Small intestine (tissue), 7 donors: Measurements from ENCODE around the gene PHF23. TPM values are rescaled to one million over a fixed set of nuclear protein-coding genes. Genes with fewer than 3 reads are reported as not detected.
"Not testable (repeated sequence)": the region's sequence is repeated elsewhere in the genome, so short reads cannot be mapped to it uniquely, and the experiment has no call there.

Source experiments
- DNase-seq, 2 donors: peaks; one replicate each; pipeline versions ENCODE4 v3.0.0 to v3.0.0-alpha.2; 2013
- FAIRE-seq: peaks from 2 replicates; lab custom pipeline; 2012; peaks lifted over from hg19 to GRCh38; lab: Jason Lieb, UNC
- H3K27ac ChIP-seq, 3 donors: one replicate each; pipeline ENCODE4 v1.5.1; 2013; ENCODE audit warnings: low read length in 2 of 3, mild to moderate bottlenecking in 2 of 3, control low read depth in 1 of 3, inconsistent platforms in 1 of 3, low read depth in 1 of 3, moderate library complexity in 1 of 3
- H3K27me3 ChIP-seq, 3 donors: one replicate each; pipeline ENCODE4 v1.6.1; 2013; ENCODE audit warnings: low read length in 3 of 3, inconsistent platforms in 1 of 3; ENCODE audit not compliant: control insufficient read depth in 3 of 3, insufficient read depth in 3 of 3
- H3K36me3 ChIP-seq, 3 donors: one replicate each; pipeline ENCODE4 v1.6.1; 2013; ENCODE audit warnings: low read length in 3 of 3, inconsistent platforms in 1 of 3, low read depth in 1 of 3, mild to moderate bottlenecking in 1 of 3, moderate library complexity in 1 of 3; ENCODE audit not compliant: control insufficient read depth in 3 of 3, insufficient read depth in 2 of 3
- H3K4me1 ChIP-seq, 3 donors: one replicate each; pipeline ENCODE4 v1.6.1; 2013; ENCODE audit warnings: low read length in 2 of 3, inconsistent platforms in 1 of 3, low read depth in 1 of 3, mild to moderate bottlenecking in 1 of 3, moderate library complexity in 1 of 3; ENCODE audit not compliant: control insufficient read depth in 3 of 3, insufficient read depth in 2 of 3
- H3K4me3 ChIP-seq, 3 donors: one replicate each; pipeline ENCODE4 v1.5.1; 2013; ENCODE audit warnings: low read length in 3 of 3, control low read depth in 1 of 3, inconsistent platforms in 1 of 3, low read depth in 1 of 3, mild to moderate bottlenecking in 1 of 3, moderate library complexity in 1 of 3
- H3K9me3 ChIP-seq, 2 donors: one replicate each; pipeline ENCODE4 v1.6.1; 2013; ENCODE audit warnings: low read depth in 1 of 2, low read length in 1 of 2; ENCODE audit not compliant: control insufficient read depth in 2 of 2, insufficient read depth in 1 of 2
- WGBS, 3 donors: extraction: QIAGEN DNeasy Blood & Tissue Kit; methylation state at CpG; one replicate each; pipeline ENCODE4 v1.1.7; 2013; 5-methylcytosine and 5-hydroxymethylcytosine counted together
- polyA plus RNA-seq, 4 donors: library from polyadenylated mRNA; stranded (reverse) in 3 of 4; unstranded in 1 of 4; fragments of 200-250 nt in 3 of 4; fragments of 120-200 nt in 1 of 4; gene quantifications; one replicate each; pipeline versions ENCODE4 v1.2.1 to v1.2.3, GENCODE V29; 2013
- donor health status: healthy with polysubstance abuse.
- donor health status: control.
- donor health status: control.
- donor health status: Bipolar disorder and iron deficiency.
- donor health status: healthy.

Gene PHF23
- polyA plus RNA-seq, 4 donors, result 26.4 to 44.3 (median 36.0) TPM

DNA sequence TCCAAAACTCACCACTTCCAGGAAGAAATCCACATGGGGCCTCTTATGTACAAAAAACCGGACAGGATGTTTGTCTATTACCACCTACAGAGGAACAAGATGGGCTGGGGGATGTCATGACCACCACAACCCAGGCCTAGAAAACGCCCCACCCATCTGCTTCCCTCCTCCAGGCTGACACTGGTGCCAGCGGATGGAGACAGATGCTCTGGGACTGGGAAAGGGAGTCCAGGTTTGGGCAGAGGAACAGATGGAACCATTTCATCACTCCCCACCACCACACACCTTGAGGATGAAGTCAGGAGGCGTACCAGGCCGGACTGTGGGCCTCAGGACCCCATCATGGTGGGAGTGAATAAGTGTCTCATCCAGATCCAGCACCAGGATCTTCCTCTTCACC, 7.5 kb upstream of the PHF23 start:
- no peaks in the 10 kb centered on the region for H3K9me3 ChIP-seq
- H3K4me3 ChIP-seq, result no peak overlapping the region
- DNase-seq (no peak), FAIRE-seq (no peak)
- peaks cover 0 to 52% (median 8%) of the 10 kb centered on the region in 3 donors for H3K36me3 ChIP-seq
- H3K27ac ChIP-seq, result no peak overlapping the region
- WGBS, 3 donors, result 91 to 94% (median 92%) methylated on average over 5 of the region's 5 CpGs
- no peaks in the 10 kb centered on the region for H3K27me3 ChIP-seq
- H3K4me1 ChIP-seq, result peaks cover 10 to 23% (median 11%) of the 10 kb centered on the region in 3 donors

DNA sequence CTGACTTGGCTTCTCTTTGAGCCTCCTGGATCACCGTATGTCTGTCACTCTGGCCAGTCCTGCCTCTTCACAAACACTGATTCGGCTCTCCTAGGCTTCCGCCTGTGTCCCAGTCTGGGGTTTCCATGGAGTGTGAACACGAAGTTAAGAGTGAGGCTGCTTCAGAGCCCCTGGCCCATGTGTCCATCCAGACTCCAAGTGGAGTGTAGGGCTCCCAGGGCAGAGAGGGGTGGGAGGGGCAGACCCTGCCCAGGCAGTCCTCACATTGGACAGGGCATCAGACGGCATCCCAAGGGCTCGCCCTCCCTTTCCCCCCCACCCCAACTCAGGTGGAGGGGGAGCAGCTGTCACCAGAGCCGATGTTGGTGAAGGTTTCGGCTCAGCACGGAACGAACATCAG, 4.6 kb upstream of the PHF23 start:
- H3K9me3 ChIP-seq, FAIRE-seq, DNase-seq, H3K27me3 ChIP-seq, H3K4me3 ChIP-seq: not testable (repeated sequence)
- Histone ChIP-seq H3K36me3 (peaks cover 0 to 55% (median 12%) of the 10 kb centered on the region in 3 donors), H3K27ac (peak overlapping the region in 1 of 3 donors; percentile 3), H3K4me1 (peaks cover 3 to 24% (median 3%) of the 10 kb centered on the region in 3 donors)
- WGBS, 3 donors, result 70 to 82% (median 79%) methylated on average over 10 of the region's 10 CpGs

DNA sequence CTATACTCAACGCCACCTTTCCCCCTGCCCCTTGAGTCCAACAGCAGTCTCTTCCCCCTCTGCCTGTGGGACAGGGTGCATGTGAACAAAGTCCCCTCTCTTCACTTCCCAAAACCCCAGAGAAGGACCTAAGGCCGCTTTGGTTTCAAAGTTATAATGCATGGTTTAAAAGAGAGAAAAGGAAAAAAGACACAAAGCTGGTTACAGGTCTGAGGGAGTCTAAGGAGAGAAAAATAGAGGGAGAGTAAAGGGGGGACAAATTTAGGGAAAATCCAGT, 4.1 kb upstream of the PHF23 start:
- WGBS, 3 donors, result 21 to 30% (median 28%) methylated on average over 2 of the region's 2 CpGs
- H3K4me3 ChIP-seq, result peak overlapping the region in 2 of 3 donors; percentile 95 to 99
- no peaks in the 10 kb centered on the region for H3K27me3 ChIP-seq
- H3K9me3 ChIP-seq, result no peaks in the 10 kb centered on the region
- DNase-seq (no peak), FAIRE-seq (no peak)
- peaks cover 3 to 20% (median 3%) of the 10 kb centered on the region in 3 donors for H3K4me1 ChIP-seq
- H3K36me3 ChIP-seq, result peaks cover 0 to 51% (median 12%) of the 10 kb centered on the region in 3 donors
- H3K27ac ChIP-seq, result peak overlapping the region; percentile 98 to 99 (median 98)

DNA sequence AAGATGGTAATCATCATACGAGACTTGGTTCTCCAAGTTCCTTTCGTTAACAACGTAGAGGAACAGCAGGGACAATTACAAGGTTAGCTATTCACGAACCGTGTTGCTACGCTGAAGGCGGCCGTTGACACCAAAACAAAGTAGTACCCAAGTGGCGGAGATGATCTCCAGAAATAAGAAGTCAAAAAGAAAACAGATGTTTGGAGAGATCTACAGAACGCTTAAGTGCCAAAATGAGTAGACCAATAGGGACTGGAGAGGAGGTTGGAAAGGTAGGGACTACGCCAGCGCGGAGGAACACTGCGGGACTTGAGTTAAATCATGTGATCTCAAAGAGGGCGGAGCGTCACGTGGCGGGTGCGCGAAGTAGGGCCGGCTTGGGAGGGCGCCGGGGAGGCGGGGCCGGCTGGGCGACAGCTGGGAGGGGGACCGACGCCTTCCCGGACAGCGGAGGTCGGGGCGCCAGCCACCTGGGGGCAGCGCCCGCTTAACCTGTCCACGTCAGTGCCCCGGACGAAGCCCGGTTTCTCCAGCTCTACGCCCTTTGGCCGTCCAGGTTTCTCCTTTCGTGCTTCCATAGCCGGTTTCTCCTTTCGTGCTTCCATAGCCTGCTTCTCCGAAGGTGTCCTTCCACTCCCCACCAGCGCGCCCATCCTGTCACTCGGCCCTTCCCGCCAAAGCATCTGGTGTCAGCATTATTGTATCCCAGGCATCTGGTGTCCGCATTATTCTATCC, 3.6 kb upstream of the PHF23 start:
- peak; percentile 92 to 98 for DNase-seq
- Histone ChIP-seq H3K27ac (peak overlapping the region; percentile 98 to 99 (median 98)), H3K27me3 (no peaks in the 10 kb centered on the region), H3K4me3 (peak overlapping the region; percentile 78 to 99 (median 95)), H3K36me3 (peaks cover 0 to 51% (median 12%) of the 10 kb centered on the region in 3 donors), H3K9me3 (no peaks in the 10 kb centered on the region), H3K4me1 (peaks cover 3 to 20% (median 3%) of the 10 kb centered on the region in 3 donors)
- no peak for FAIRE-seq
- WGBS, 3 donors, result 0 to 2% (median 2%) methylated on average over 32 to 49 of the region's 49 CpGs

DNA sequence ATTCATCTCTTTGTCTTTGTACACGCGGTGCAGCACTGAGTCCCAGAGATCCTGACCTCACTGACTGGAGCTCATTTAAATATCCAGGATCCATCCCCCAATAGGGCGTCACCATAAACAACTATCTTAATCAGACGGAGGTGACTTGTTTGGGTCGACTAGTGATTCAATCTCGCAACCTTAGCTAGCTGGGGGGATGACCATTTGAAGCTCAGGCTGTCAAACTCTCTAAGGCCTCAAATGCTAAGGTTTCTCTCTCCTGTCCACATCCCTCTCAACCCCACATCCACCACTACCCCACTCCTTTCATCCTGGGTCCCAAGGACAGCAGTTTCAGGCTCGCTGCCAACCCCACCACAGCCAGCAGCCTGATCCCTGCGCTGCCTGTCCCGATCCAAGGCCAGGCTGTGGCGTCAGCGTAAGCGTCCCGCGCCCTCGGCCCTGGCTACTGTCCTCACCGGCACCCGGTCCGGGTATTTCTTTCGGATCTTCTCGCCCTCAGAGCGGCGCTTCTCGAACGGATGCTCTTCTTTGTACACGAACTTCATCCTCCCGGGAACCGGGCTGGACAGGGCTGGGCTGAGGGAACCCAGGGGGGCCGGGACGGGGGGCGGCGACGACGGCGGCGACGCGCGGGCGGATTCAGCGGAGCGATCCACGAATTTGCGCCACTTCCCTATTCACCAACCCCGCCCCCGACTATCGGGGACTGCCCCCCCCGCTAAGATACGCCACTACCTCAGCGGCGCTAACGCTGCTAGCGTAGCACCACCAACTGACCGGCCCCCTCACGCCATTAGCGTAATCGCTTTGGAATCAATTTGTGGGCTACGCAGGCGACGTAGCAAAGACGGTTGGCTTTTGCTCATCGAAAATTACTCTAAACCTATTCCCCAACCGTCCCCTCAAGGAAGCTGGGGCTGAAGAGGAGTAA, 2.8 kb upstream of the PHF23 start, which contains the start of gene GABARAP:
TSS of gene GABARAP (minus strand) at position 667 of the 934 bp plus-strand sequence. CDS start at position 548, 119 bp downstream.
- H3K36me3 ChIP-seq, result peaks cover 0 to 53% (median 12%) of the 10 kb centered on the region in 3 donors
- peak within 1 kb of the TSS; percentile 98 to 99 (median 98) for H3K27ac ChIP-seq
- H3K9me3 ChIP-seq, result no peaks in the 10 kb centered on the region
- FAIRE-seq (no peak), DNase-seq (peak; percentile 89 to 98)
- H3K27me3 ChIP-seq, result no peaks in the 10 kb centered on the region
- H3K4me1 ChIP-seq, result peaks cover 3 to 25% (median 3%) of the 10 kb centered on the region in 3 donors
- H3K4me3 ChIP-seq, result peak within 1 kb of the TSS; percentile 78 to 99 (median 95)
- WGBS, 3 donors, result 0 to 1% (median 0%) methylated on average over 61 to 62 of the region's 62 CpGs

DNA sequence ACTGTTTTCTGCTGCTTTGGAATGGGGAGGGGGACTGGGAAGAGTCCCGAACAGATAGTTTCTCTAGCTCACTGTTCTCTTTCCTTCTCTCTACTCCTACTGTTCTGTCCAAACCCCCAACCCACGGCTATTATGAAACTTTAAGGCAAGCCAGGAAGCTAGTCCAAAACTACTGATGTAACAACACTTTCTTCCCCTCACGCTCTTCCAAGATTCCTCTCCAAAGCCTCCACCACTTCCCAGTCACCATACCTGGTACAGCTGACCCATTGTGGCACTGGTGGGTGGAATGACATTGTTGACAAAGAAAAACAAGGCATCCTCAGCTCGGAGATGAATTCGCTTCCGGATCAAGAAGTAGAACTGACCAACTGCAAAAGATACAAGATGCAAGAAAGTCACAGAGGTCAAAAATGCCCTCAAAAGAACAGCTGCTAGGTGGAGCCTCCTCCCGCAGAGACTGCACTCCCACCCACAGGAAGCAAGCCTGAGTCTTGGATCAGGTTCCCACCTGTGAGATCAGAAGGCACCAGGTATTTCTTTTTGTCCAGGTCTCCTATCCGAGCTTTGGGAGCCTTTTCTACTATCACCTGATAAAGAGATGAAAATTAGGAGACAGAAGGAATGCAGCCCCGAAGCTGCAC, 2.0 kb upstream of the PHF23 start:
- DNase-seq, result no peak
- peaks cover 3 to 33% (median 3%) of the 10 kb centered on the region in 3 donors for H3K4me1 ChIP-seq
- no peaks in the 10 kb centered on the region for H3K9me3 ChIP-seq
- H3K36me3 ChIP-seq, result peaks cover 2 to 53% (median 12%) of the 10 kb centered on the region in 3 donors
- 11 to 31% (median 24%) methylated on average over 9 of the region's 9 CpGs for WGBS, 3 donors
- H3K4me3 ChIP-seq, result peak overlapping the region in 2 of 3 donors; percentile 95 to 99
- H3K27me3 ChIP-seq, result no peaks in the 10 kb centered on the region
- FAIRE-seq, result no peak
- peak overlapping the region; percentile 98 to 99 (median 98) for H3K27ac ChIP-seq

DNA sequence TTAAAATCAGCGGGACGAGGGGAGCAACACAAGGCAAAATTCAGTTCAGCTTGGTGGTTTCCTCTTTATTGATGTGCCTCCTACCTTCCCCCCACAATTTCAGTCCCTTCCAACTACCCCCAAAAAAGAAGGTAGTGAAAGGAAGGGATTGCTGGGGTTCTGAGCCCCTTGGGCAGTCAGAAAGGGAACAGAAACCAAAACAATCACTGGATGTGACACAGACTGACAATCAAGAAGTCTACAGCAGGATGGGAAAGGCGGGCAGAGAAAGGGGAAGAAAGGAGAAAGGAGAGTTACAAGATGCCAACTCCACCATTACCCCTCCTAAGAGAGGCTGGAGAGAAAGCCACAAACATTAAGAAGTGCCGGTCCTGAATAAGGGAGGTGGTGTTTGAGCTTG, 1.1 kb upstream of the PHF23 start:
- H3K4me3 ChIP-seq, result peak overlapping the region in 2 of 3 donors; percentile 95 to 99

More for the DNA sequence above, 1.1 kb upstream of the PHF23 start:
- 56 to 62% (median 60%) methylated on average over 4 of the region's 4 CpGs for WGBS, 3 donors
- peaks cover 2 to 53% (median 8%) of the 10 kb centered on the region in 3 donors for H3K36me3 ChIP-seq
- H3K9me3 ChIP-seq, result no peaks in the 10 kb centered on the region
- H3K27me3 ChIP-seq, result no peaks in the 10 kb centered on the region
- peaks cover 3 to 40% (median 3%) of the 10 kb centered on the region in 3 donors for H3K4me1 ChIP-seq
- H3K27ac ChIP-seq, result peak overlapping the region in 2 of 3 donors; percentile 98 to 99
- no peak for FAIRE-seq
- no peak for DNase-seq
